ENCODE results near the gene CHM.

CHM gene

DNA sequence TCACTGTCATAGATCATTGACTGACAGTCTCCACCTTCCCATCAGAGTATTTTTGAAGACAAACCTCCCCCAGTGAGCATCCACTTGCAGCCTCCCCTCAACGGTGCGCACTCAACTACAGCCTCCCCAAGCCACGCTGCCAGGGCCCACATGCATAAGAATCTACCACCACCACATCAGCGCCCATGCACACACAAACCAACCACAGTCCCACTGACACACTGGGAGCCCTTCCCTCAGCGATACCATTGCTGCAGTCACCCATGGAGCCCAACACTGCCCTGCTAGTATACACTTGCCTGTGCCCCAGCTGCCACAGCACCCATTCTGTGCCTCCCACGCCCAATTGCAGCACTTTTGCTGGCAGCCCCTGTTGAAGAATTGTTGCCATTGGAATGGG, 132.9 kb downstream of the CHM start:
- in situ Hi-C loops (cut with HindIII; ENCODE audit: low sequenced_read_pairs) = no loop called here

DNA sequence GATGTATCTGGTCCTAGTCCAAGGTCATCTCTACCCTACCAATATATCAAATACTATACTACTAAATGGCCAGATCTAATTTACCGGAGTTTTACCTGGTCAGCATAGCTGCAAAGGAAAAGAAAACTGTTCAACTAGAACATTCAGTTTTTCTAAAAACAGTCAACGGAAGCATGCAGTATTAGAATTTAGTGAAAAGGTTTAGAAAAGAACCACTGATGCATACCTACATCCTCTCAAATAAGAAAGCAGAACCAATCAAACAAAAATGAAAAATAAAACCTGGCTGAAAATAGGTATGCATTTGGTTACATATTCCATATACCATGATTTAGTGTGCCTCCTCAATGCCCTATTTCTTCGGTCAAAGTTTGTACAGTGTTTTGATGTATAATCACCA, 140.0 kb downstream of the CHM start:
- in situ Hi-C loops (cut with HindIII; ENCODE audit: low sequenced_read_pairs) = no loop called here

DNA sequence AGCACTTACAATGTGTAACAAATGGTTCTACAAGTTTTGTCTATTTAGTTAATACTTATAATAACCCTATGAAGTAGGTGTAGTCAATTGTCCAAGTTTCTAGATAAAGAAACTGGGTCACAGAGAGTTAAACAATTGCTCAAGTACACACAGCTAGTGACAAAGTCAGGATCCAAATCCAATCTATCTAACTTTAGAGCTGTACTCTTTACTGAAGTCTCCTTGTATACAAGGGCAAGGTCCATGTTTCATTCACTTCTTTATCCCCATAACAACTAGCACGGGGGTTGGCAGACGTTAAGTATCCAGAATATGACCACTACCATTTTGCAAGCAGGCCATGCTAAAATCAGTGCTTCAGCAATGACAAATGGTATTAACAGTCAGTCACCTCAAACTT, 141.0 kb downstream of the CHM start:
- in situ Hi-C loops (cut with HindIII; ENCODE audit: low sequenced_read_pairs) = no loop called here

DNA sequence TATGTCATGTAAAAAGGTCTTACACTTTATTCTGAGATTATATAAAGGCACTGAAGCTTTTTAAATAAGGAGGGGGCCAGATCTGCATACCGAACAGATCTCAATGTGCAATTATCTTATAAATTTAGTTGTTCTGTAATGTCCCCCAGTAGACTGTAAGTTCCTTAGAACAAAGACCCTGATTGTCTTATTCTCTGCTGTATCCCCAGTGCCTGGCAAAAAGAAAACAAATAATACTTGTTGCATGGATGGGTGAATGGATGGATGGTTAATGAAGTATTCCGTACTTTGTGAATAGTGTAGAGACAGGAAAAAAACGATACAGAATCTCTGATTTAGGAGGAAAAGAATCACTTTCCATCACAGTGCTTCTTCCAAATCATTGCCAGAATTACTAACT, 141.5 kb downstream of the CHM start:
- in situ Hi-C loops (cut with HindIII; ENCODE audit: low sequenced_read_pairs) = no loop called here

DNA sequence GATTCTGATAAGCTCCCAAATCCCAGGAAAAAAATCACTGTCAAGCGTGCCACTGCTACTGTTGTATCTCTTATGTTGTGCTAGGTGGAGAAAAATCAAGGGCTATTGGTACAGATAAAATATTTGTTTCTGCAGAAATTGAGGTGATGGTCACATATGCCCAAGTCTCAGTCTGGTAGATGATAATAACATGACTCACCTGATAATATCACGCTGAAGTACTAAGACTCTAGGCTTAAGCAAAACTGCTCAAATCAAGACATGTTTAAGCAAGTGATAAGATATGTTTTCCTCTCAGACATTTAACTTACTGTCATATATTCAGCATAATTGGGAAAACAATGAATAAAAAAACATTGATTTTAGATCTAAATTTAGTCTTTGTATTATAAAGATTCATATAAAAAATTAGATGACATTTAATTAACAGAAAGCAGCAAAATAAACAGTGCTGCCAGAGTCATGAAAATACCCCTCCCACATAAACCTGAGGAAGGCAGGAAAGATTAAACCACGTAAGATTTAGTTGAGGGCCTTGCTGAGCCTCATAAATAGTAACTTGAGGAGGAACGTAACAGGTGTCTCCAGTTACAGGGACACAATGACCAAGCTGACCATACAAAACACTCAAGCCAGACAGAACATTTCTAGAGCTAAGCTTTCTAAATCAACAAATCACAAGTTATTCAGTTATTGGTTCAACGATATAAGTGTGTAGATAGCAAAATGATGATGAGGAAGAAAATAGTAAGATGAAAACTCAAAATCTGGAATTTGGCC, 143.5 kb downstream of the CHM start:
- in situ Hi-C loops (cut with HindIII; ENCODE audit: low sequenced_read_pairs) = no loop called here

DNA sequence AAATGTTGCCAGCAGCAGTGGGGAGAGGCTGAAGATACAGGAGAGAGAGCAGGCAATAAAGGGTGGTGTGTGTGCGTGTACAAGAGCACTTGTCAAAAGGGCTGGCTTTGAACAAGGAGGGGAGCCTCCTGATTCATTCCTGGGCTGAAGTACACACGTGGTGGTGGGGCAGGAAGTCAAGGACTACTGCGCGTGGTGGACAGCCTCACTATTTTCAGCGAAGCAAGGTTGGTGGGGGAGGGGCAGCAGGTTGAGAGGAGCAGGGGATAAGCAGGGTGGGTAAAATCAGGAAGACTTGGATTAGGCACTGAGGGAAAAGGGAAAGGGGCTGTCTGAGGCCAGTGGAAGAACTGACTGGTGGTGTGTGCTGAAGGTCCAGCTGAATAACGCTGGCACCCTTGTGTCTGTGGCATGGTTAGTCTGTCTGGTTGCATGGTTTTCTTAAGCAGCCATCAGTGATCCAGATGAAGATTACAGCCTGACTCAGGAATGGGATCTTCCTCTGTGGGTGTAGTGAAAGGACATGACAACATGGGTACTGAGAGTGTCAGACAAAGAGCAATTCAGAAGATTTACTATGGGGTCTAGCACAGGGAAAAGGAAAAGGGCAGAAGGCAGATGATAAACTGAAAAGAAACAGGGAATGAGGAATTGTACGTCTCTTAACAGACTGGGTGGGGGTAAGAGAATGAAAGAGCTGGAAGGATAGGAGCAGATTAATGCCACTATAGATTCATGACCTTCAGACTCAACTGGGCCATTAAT, 149.8 kb downstream of the CHM start:
- in situ Hi-C loops (cut with HindIII; ENCODE audit: low sequenced_read_pairs) = no loop called here

DNA sequence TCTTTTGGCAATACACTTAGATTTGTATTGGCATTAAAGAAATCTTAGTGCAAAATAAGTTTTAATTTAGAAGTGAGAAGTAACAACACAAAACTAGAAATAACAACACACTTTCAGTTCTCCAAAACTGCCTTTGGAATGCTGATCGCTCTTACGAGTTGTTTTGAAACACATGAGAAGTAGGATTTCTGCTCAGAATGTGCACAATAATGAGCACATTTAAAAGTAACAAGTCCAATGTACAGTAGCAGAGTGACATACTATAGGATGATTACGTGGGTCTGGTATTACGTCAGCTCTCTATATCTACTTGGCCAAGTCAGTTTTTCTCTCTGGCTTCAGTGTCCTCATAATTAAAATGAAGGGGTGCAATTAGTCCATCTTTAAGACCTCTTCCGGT, 164.8 kb downstream of the CHM start:
- in situ Hi-C loops (cut with HindIII; ENCODE audit: low sequenced_read_pairs) = no loop called here

DNA sequence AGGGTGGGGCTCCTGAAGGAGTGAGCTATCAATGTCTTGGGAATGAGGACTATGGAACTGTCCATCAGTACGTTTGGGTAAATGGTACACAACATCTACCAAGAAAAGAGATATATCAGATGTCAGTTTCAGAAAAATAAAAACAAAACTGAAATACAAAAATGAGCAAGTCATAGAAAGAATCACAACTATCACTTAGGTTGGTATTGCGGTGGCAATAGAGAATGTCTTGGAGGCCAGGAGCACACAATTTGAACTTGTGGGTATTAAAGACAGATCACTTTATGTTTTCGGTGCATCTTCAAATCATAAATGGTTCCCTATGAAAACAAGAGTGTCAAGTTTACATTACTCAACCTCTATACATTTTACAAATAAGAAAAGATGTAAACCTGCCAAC, 176.8 kb downstream of the CHM start:
- in situ Hi-C loops (cut with HindIII; ENCODE audit: low sequenced_read_pairs) = no loop called here

DNA sequence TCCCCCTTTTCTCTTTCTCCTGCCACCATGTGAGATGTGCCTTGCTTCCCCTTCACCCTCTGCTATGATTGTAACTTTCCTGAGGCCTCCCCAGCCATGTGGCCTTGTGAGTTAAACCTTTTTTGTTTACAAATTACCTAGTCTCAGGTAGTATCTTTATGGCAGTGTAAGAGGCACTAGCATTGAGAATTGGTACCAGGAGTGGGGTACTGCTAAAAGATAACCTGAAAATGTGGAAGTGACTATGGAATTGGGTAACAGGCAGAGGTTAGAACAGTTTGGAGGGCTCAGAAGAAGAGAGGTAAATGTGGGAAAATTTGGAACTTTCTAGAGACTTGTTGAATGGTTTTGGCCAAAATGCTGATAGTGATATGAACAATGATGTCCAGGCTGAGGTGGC, 182.0 kb downstream of the CHM start:
- in situ Hi-C loops (cut with HindIII; ENCODE audit: low sequenced_read_pairs) = no loop called here

DNA sequence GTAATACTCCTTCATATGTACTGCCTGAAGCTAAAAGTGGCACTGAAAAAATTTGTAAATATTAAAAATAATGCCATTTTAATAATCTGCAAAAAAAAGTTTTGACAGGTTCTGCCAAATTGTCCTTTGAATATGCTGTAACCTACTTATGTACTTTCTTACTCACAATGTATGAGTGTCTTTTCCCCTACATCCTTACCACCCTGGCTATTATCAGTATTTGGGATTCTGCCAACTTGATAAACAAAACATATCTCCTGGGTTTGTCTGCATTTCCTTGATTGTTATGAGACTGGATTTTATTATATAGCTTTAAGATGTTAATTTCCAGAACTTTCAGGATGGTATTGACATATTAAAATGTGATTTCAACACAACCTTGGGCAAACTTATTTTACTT, 187.9 kb downstream of the CHM start:
- in situ Hi-C loops (cut with HindIII; ENCODE audit: low sequenced_read_pairs) = no loop called here

DNA sequence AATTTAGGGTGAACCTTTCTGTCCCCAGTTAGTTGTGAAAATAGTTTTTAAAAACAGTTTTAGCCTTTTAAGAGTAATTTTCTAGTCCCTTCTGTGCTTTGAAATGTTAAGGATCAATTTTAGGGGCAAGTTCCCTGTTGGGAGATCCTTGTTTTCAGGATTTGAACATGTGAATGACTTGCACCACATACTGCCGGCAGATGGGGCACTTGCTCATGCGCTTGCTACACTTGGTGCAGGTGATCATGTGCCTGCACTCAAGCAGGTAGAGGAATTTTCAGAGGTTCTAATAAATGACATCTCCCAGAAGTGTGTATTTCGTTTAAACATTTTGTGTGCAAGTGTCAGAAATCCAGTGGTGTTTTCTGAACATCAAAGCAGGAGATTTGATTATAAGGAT, 195.9 kb downstream of the CHM start:
- in situ Hi-C loops (cut with HindIII; ENCODE audit: low sequenced_read_pairs) = no loop called here

DNA sequence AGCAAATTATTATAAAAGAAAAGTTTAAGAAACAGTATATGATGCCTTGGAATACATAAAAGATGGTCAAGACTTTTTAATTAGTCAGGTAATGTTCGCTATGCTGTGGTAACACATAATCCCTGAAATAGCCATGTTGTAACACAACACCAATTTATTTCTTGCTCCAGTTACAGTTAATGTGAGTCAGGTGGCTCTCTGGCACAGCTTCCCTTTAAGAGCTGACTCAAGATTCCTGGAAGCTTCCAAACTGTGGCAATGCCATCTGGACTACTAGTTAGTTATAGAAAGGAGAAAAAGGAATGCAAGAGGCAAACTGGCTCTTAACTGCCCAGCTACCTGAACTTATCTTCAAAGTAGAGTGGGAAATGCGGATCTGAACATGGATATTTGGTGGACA, 210.5 kb downstream of the CHM start:
- in situ Hi-C loops (cut with HindIII; ENCODE audit: low sequenced_read_pairs) = no loop called here

DNA sequence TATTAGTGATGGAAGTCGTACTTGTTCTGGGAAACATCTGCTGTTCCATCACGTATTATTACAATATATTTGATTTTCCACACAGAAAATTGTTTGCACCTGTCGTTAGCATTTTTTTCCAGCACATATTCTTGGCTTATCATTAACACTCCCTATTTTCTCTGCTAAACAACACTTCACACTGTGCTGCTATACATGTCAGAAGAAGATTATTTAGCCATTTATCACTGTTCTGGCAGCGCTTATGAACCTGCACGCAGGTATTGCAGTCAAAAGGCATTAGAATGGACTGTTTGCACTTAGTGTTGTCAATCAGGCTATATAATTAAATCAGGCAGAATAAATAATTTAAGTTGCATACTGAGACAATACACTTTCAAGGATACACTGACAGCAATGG, 218.6 kb downstream of the CHM start:
- in situ Hi-C loops (cut with HindIII; ENCODE audit: low sequenced_read_pairs) = no loop called here

DNA sequence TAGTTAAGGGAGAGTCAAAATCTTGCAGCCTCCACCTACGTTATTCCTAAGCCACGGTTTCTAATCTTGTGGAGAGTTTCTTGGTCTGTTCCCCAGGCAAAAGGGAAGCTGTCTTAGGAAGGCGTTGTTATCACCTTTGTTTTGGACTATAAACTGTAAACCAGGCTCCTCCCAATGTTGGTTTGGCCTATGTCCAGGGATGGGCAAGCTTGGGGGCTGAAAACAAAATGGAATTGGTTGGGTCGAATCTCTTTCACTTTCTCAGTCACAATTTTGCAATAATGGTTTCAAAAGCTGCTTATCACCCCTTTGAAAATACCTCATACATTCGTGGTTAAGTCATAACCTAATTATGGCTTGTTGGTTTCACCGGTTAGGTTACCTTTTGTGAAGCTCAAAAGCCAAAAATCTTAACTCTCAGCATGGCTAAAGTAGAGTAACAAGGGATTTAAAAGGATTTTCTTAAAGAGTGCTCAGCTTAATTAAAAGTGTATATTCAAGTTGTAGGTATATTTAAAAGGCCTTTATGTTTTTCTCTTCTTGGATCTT, 232.1 kb downstream of the CHM start:
- in situ Hi-C loops (cut with HindIII; ENCODE audit: low sequenced_read_pairs) = no loop called here
